Panc1 (cell line): ENCODE data around the gene OR5AK2.

Source experiments
- POLR2AphosphoS5 ChIP-seq: IDR thresholded peaks from 2 replicates; pipeline ENCODE4 v1.6.1; 2012; ENCODE audit warnings: mild to moderate bottlenecking, low read depth, low read length, moderate library complexity
- SIN3A ChIP-seq: IDR thresholded peaks from 2 replicates; pipeline ENCODE4 v1.6.1; 2012; ENCODE audit warnings: low read depth, mild to moderate bottlenecking, low read length, moderate library complexity, borderline replicate concordance; ENCODE audit not compliant: insufficient read depth
- TF ChIP-seq, protein P1 (sequence below): fragments of 450-650 bp; IDR thresholded peaks from 2 replicates; pipeline ENCODE4 v1.5.1; 2017; ENCODE audit warnings: mild to moderate bottlenecking

DNA sequence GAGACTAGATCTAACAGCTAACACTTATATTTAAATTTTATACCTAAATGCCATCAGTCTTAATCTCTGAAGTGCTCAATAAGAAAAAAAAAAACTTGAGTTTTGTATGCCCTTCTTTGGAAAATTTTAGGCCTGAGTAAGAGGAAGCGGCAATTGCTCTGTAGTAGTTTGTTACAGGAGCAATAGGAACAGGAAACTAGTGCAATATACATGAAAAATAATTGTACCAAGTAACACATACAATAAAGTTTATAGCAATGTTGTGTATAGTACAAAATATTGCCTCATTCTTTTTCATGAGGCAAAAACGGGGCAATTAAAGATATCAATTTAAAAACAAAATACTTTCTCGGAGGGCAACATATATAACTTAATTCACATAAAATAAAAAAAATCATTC lies 19.7 kb downstream of the OR5AK2 start:
- no peak for TF ChIP-seq POLR2AphosphoS5
- TF ChIP-seq, protein P1, sequence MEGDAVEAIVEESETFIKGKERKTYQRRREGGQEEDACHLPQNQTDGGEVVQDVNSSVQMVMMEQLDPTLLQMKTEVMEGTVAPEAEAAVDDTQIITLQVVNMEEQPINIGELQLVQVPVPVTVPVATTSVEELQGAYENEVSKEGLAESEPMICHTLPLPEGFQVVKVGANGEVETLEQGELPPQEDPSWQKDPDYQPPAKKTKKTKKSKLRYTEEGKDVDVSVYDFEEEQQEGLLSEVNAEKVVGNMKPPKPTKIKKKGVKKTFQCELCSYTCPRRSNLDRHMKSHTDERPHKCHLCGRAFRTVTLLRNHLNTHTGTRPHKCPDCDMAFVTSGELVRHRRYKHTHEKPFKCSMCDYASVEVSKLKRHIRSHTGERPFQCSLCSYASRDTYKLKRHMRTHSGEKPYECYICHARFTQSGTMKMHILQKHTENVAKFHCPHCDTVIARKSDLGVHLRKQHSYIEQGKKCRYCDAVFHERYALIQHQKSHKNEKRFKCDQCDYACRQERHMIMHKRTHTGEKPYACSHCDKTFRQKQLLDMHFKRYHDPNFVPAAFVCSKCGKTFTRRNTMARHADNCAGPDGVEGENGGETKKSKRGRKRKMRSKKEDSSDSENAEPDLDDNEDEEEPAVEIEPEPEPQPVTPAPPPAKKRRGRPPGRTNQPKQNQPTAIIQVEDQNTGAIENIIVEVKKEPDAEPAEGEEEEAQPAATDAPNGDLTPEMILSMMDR = no peak
- no peak for TF ChIP-seq SIN3A
